ENCODE results near the gene KRT39.
"Not testable (repeated sequence)": the region's sequence is repeated elsewhere in the genome, so short reads cannot be mapped to it uniquely, and the experiment has no call there.

KRT39 gene

GRCh38 chr17:40966848-40967247 is at the start of gene KRT39:
TSS of gene KRT39 (minus strand) at chr17:40966948. CDS start at chr17:40966856, 92 bp downstream.
- DNase-seq (ENCODE audit: low spot score): no peak

- DNase-seq (ENCODE audit: low spot score): no peak
These were observed 48.7 kb upstream of the KRT39 start for GRCh38 chr17:41015454-41015853.

- DNase-seq (ENCODE audit: low spot score): peak; percentile 54
These were observed 46.9 kb upstream of the KRT39 start for GRCh38 chr17:41013606-41014005.

GRCh38 chr17:41013181-41013580 is 46.4 kb upstream of the KRT39 start:
- peak; percentile 13 for DNase-seq (ENCODE audit: low spot score)

- no peak for DNase-seq (ENCODE audit: low spot score)
These were observed 45.8 kb upstream of the KRT39 start for GRCh38 chr17:41012326-41013120.

GRCh38 chr17:41010441-41010840 is 43.7 kb upstream of the KRT39 start:
- peak; percentile 9 for DNase-seq (ENCODE audit: low spot score)

- no peak for DNase-seq (ENCODE audit: low spot score)
These were observed 43.2 kb upstream of the KRT39 start for GRCh38 chr17:41009936-41010335.

- DNase-seq (ENCODE audit: low spot score): no peak
These were observed 42.6 kb upstream of the KRT39 start for GRCh38 chr17:41009301-41009760.

GRCh38 chr17:41008811-41009210 is 42.1 kb upstream of the KRT39 start, which contains the start of gene KRTAP3-1:
TSS of gene KRTAP3-1 (minus strand) at chr17:41009128. CDS start at chr17:41009074, 54 bp downstream.
- DNase-seq (ENCODE audit: low spot score): no peak

- no peak for DNase-seq (ENCODE audit: low spot score)
These were observed 37.6 kb upstream of the KRT39 start for GRCh38 chr17:41004397-41004796.

- no peak for DNase-seq (ENCODE audit: low spot score)
These were observed 37.2 kb upstream of the KRT39 start for GRCh38 chr17:41003926-41004325.

- no peak for DNase-seq (ENCODE audit: low spot score)
These were observed 36.1 kb upstream of the KRT39 start for GRCh38 chr17:41002814-41003213.

- no peak for DNase-seq (ENCODE audit: low spot score)
These were observed 35.0 kb upstream of the KRT39 start for GRCh38 chr17:41001795-41002194.

GRCh38 chr17:40999563-40999962 is 32.8 kb upstream of the KRT39 start, which contains the start of gene KRTAP3-2:
TSS of gene KRTAP3-2 (minus strand) at chr17:40999906. CDS start at chr17:40999853, 53 bp downstream.
- not testable (repeated sequence) for DNase-seq (ENCODE audit: low spot score)

- no peak for DNase-seq (ENCODE audit: low spot score)
These were observed 30.6 kb upstream of the KRT39 start for GRCh38 chr17:40997361-40997760.

- DNase-seq (ENCODE audit: low spot score): no peak
These were observed 30.1 kb upstream of the KRT39 start for GRCh38 chr17:40996829-40997228.

- DNase-seq (ENCODE audit: low spot score): no peak
These were observed 28.4 kb upstream of the KRT39 start for GRCh38 chr17:40995116-40995515.

- no peak for DNase-seq (ENCODE audit: low spot score)
These were observed 27.1 kb upstream of the KRT39 start, which contains the start of gene KRTAP3-3 for GRCh38 chr17:40993839-40994238. TSS of gene KRTAP3-3 (minus strand) at chr17:40994164. CDS start at chr17:40994097, 67 bp downstream.

GRCh38 chr17:40993084-40993483 is 26.3 kb upstream of the KRT39 start:
- no peak for DNase-seq (ENCODE audit: low spot score)

- DNase-seq (ENCODE audit: low spot score): no peak
These were observed 25.9 kb upstream of the KRT39 start for GRCh38 chr17:40992666-40993065.

- no peak for DNase-seq (ENCODE audit: low spot score)
These were observed 20.2 kb upstream of the KRT39 start for GRCh38 chr17:40986920-40987319.

- DNase-seq (ENCODE audit: low spot score): no peak
These were observed 17.5 kb upstream of the KRT39 start, which contains the start of gene KRT40 for GRCh38 chr17:40984226-40984625. TSS of gene KRT40 (minus strand) at chr17:40984326. CDS start at chr17:40984273, 53 bp downstream.

- no peak for DNase-seq (ENCODE audit: low spot score)
These were observed 14.4 kb upstream of the KRT39 start for GRCh38 chr17:40981115-40981514.

Data from GM03348 (cell line).